ENCODE results near the gene WHRN.

Gene WHRN

GRCh38 chr9:114416290-114416689 lies 89.0 kb downstream of the WHRN start:
- Histone ChIP-seq H3K79me2 (ENCODE audit: insufficient read depth, low read depth) (no peaks in the 10 kb centered on the region), H3K9ac (no peak overlapping the region), H3K27ac (no peak overlapping the region), H3K4me3 (IDR thresholded peaks at IDR 0.05; ENCODE audit: insufficient read depth, low read depth, low read length) (no peak overlapping the region), H3K36me3 (ENCODE audit: insufficient read depth) (no peaks in the 10 kb centered on the region; the same call in 1 of the 2 replicates), H2AFZ (ENCODE audit: low read depth) (no peak overlapping the region), H3K27me3 (ENCODE audit: insufficient read depth, low read depth) (no peaks in the 10 kb centered on the region), H3K4me2 (no peak overlapping the region), H4K20me1 (ENCODE audit: insufficient read depth) (no peaks in the 10 kb centered on the region), H3K4me1 (ENCODE audit: low read depth, poor library complexity, severe bottlenecking) (no peaks in the 10 kb centered on the region)
- TF ChIP-seq CTCF (conservative IDR thresholded peaks at IDR 0.05; ENCODE audit: low read depth, low read length) = no peak

- Histone ChIP-seq H3K4me3 (IDR thresholded peaks at IDR 0.05; ENCODE audit: insufficient read depth, low read depth, low read length) (no peak overlapping the region), H3K9ac (no peak overlapping the region), H3K27ac (no peak overlapping the region), H3K4me2 (no peak overlapping the region), H3K36me3 (ENCODE audit: insufficient read depth) (no peaks in the 10 kb centered on the region; the same call in 1 of the 2 replicates), H3K79me2 (ENCODE audit: insufficient read depth, low read depth) (no peaks in the 10 kb centered on the region), H3K4me1 (ENCODE audit: low read depth, poor library complexity, severe bottlenecking) (no peaks in the 10 kb centered on the region), H4K20me1 (ENCODE audit: insufficient read depth) (no peaks in the 10 kb centered on the region), H3K27me3 (ENCODE audit: insufficient read depth, low read depth) (no peaks in the 10 kb centered on the region), H2AFZ (ENCODE audit: low read depth) (no peak overlapping the region)
- no peak for TF ChIP-seq CTCF (conservative IDR thresholded peaks at IDR 0.05; ENCODE audit: low read depth, low read length)
Observed at GRCh38 chr9:114414346-114414745, 90.9 kb downstream of the WHRN start.

GRCh38 chr9:114413861-114414301 lies 91.4 kb downstream of the WHRN start:
- H4K20me1 ChIP-seq (ENCODE audit: insufficient read depth) = no peaks in the 10 kb centered on the region
- H3K79me2 ChIP-seq (ENCODE audit: insufficient read depth, low read depth) = no peaks in the 10 kb centered on the region
- TF ChIP-seq CTCF (conservative IDR thresholded peaks at IDR 0.05; ENCODE audit: low read depth, low read length) = no peak
- H3K4me2 ChIP-seq = no peak overlapping the region
- no peak overlapping the region for H3K4me3 ChIP-seq (IDR thresholded peaks at IDR 0.05; ENCODE audit: insufficient read depth, low read depth, low read length)
- no peaks in the 10 kb centered on the region for H3K27me3 ChIP-seq (ENCODE audit: insufficient read depth, low read depth)
- no peak overlapping the region for H3K9ac ChIP-seq
- H3K36me3 ChIP-seq (ENCODE audit: insufficient read depth) = no peaks in the 10 kb centered on the region; the same call in 1 of the 2 replicates
- H3K27ac ChIP-seq = no peak overlapping the region
- no peaks in the 10 kb centered on the region for H3K4me1 ChIP-seq (ENCODE audit: low read depth, poor library complexity, severe bottlenecking)
- no peak overlapping the region for H2AFZ ChIP-seq (ENCODE audit: low read depth)

- Histone ChIP-seq H3K4me3 (IDR thresholded peaks at IDR 0.05; ENCODE audit: insufficient read depth, low read depth, low read length) (no peak overlapping the region), H3K4me1 (ENCODE audit: low read depth, poor library complexity, severe bottlenecking) (no peaks in the 10 kb centered on the region), H3K27me3 (ENCODE audit: insufficient read depth, low read depth) (no peaks in the 10 kb centered on the region), H3K4me2 (no peak overlapping the region), H4K20me1 (ENCODE audit: insufficient read depth) (no peaks in the 10 kb centered on the region), H3K36me3 (ENCODE audit: insufficient read depth) (no peaks in the 10 kb centered on the region), H2AFZ (ENCODE audit: low read depth) (no peak overlapping the region), H3K79me2 (ENCODE audit: insufficient read depth, low read depth) (no peaks in the 10 kb centered on the region), H3K9ac (no peak overlapping the region), H3K27ac (no peak overlapping the region)
- no peak for TF ChIP-seq CTCF (conservative IDR thresholded peaks at IDR 0.05; ENCODE audit: low read depth, low read length)
Observed at GRCh38 chr9:114412048-114412683, 93.1 kb downstream of the WHRN start.
